ENCODE results near the gene FADS3.

FADS3 gene

DNA sequence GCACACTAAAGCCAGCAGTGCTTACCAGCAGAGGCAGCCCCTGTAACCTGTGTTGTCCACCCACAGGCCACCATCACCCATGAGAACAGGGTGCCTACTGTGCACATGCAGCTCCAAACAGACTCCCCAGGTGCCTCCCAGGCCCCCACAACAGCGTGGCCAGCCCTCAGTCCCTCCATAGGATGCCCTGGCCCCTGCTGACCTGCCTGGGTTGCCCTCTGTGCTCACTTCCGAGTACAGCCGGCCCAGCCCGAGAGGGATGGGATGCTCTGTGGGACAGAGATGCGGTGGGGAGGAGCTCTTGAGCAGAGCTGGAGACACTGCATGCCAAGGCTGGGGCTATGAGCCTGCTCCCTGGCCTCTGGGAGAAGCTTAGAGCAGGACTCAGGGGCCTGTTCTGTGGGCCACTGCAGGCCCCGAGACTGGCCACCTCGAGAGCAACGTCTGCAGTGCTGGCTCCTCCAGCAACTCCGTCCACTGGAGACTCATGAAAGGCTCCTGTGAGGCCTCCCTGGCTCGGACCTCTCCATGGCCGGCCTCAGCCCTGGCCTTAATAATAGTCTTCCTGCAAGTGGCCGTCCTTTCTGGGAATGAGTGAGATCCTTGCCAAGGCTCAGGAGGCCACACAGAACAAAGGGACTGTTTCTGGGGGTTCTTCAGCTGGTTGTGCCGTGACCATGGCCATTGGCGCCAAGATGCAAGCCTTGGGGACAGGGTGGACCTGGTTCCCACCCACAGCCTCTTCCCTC is 36.2 kb downstream of the FADS3 start:
- DNase-seq, result no peak

DNA sequence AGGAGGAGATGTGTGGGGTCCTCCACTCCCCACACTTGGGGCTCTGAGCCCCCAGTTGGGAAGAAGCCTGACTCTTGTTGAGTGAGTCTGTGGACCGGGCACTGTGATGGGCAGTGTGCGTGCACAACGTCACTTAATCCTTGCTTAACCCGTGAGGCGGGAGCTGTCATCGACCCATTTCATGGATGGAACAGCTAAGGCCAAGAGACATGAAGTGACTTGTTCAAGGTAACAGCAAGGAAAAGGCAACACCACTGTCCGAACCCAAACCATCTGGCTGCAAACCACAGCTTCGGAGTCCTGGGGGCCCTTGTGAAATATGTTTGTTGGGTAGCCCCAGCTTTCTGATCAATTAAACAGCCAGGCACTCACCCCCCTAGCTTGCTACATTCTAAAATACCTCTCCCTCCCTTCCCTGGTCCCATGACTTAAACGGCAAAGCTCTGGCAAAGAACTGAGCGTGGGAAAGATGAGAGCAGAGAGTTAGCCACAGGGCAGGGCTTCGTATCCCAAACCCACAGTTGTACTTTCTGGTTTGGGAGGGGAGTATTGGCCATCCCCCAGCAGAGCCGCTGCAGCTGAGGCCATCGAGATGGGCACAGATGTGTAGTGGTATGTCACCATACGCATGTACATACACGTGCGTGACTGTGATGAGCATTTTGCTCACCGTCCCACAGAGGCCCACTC is 37.0 kb downstream of the FADS3 start:
- no peak for DNase-seq

DNA sequence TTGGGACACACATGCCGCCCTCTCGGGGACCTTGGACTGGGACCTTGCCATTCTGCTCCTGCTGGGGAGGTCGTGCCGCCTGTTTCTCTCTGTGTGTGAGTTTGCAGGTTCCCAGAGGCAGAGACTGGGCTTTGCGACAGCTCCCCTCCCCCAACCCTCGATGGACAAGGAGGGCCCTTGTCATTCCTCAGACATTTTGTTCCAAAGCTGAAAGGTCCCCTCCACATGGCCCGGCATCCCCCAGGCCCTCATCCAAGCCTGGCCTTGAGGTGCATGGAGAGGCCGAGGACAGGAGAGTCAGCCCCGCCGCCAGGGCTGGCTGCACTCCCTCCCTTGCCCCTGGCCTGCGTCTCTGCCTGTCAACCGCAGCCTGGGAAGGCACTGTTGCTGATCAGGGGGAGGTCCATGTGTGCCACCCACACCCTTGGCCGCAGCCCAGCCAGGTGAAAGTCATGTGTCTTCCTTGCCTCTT is 37.6 kb downstream of the FADS3 start:
- no peak for DNase-seq

DNA sequence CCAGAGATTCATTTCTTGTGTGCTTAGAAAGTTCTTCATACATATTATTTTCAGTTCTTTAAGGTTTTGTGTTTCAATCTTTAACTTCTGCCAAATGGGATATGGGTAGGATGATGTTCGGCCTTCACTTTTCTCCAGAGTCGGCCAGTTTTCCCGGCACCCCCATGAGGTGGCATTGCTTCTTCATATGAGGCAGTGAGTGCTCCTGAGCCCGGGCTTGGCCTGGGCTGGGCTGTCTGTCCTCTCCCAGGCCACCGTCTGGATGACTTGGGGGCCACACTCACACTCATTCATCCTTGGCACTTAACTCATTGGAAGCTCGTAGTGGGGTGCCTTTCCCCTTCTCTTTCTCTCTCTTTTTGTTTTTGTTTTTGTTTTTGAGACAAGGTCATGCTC is 39.4 kb downstream of the FADS3 start:
- DNase-seq, result no peak

DNA sequence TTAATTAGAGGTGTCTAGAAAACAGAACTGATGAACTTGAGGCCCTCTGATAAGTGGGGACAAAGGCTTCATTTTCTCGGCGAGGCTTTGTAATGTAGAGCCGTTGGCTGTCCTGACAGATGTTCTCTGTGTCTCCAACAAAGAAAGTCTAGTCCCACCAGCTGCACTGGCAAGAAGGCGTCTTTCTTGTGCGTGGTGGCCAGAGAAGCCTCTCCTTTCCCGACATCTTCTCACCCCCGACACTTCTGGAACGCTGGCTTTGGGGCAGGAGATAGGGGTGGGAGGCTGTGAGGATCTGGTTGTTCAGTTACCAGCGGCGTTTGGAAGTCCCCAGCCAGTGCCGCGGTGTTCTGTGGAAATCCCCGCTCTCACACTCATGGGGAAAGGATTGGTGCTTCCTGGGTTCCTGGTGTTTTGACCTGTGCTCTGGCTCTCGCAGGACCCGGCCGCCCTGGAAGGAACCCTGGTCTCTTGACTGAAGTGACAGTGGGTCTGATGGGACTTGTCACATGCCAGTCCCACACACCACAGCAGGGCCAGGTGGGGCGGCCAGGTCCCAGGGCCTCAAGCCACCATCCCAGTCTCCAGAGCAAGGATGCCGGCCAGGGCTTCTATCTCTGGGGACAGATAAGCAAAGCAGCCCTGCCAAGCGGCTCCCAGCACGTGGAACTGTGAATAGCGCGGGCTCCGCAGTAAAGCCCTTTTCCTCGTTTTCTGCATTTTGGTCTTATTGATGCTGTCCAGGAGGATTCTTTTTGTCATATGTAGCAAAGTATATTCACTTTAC is 40.0 kb downstream of the FADS3 start:
- no peak for DNase-seq

GRCh38 chr11:61850687-61851086 is 40.7 kb downstream of the FADS3 start:
- no peak for DNase-seq

DNA sequence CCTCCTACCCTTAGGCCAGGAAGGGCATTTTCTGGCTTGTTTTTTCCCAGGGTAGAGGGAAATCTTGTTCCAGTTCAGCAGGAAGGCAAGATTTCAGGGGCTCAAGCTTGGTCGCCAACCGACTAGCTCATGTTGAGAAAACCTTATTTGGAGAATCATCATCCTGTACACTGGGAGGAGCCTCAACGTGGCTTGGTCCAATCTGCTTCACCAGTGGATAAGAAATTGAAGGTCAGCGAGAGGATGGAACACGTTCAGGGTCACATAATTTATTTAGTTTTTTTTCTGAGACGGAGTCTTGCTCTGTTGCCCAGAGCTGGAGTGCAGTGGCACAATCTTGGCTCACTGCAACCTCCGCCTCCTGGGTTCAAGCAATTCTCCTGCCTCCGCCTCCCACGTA is 42.7 kb downstream of the FADS3 start:
- DNase-seq, result no peak

DNA sequence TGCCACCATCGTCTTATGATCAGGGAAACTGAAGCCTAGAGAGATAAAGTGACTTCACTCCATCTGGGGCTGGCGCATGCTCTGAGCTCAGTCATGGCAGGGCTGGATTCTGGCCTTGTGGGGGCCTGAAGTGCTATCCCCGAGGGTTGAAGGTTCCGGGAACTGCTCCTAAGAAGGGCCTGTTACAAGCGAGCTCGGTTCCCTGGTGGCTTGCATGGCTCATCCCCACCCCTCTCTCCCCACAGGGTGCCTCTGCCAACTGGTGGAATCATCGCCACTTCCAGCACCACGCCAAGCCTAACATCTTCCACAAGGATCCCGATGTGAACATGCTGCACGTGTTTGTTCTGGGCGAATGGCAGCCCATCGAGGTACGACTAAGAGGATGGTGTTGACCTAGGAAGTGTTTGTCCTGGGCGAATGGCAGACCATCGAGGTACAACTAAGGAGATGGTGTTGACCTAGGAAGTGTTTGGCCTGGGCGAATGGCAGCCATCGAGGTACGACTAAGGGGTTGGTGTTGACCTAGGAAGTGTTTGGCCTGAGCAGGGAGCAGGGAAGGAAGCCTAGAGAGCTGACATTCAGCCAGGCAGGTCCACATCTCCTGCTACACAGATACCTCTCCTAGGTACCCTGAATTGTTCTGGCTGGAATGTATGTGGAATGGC is 43.3 kb downstream of the FADS3 start:
- DNase-seq, result no peak

DNA sequence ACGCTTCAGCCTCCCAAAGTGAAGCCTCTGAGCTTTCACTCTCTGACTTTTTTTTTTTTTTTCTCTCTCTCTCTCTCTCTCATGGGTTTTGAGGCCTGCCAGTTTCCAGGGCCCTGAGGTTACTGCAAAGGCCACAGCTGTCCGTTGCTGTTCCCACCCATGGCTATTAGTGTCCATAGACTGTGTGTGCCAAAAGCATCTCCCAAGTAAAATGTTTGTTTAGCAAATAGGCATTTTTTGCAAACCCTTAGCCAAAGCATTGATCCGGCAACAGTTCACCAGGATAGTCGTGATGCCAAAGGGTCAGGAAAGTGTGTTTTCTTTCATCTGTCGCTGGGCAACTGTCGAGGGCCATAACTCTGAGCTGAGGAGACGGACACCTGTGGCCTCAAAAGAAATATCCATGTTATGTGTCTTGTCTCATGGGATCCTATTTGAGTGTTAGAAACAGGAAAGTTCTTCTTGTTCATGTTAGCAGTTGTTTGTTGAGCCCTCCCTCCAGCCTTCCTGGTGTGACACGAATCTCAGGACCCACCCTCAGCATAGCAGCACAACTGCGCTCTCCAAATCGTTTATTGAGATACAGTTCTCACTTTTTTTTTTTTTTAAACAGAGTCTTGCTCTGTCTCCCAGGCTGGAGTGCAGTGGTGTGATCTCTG is 44.9 kb downstream of the FADS3 start:
- no peak for DNase-seq

DNA sequence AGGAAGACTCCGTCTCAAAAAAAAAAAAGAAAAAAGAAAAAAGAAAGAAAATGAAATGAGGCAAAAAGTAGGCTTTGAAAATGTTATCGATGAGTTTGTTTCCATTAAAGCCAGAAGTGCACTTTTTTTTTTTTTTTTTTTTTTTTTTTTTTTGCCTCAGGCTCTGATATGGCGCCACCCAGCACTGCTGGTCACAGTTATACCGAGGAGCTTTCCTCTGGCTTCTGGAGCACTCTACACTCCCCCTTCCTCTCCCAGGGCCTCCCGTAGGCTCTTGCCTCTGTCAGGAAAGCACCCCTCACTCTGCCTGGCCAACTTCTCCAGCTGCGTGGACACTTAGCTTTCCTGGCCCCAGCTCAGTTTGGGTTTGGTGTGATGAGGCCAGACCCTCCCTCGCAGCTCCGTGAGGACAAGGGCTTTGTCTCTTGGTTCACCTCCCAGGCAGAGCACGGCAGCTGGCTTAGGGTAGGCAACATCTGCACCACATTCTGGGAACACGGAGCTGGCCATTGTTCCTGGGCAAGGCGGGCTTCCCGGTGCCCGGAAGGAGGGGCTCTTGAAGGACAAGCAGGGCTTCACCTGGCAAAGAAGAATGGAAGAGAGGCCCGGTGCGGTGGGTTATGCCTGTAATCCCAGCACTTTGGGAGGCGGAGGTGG is 46.3 kb downstream of the FADS3 start:
- DNase-seq, result no peak

DNA sequence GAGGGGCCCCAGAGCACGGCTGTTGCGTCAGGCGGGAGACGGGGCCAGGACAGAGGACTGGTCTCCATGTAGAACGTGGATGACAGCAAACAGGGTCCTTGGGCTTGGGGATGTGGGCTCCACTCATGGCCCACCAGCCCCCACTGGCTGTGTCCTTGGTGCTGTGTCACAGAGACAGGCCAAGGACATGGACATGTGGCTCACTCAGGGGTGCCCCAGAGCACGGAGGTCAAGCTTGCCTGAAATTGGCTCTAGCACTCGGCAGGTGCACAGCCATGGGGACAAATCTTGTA is 48.9 kb downstream of the FADS3 start:
- no peak for DNase-seq

GRCh38 chr11:61841636-61842527 is 49.5 kb downstream of the FADS3 start:
- DNase-seq, result no peak

GRCh38 chr11:61840371-61840770 is 51.0 kb downstream of the FADS3 start:
- DNase-seq, result no peak

GRCh38 chr11:61839742-61840141 is 51.6 kb downstream of the FADS3 start:
- DNase-seq, result no peak

- DNase-seq, result no peak
Measured at GRCh38 chr11:61838921-61839320, 52.4 kb downstream of the FADS3 start.

- no peak for DNase-seq
Measured at GRCh38 chr11:61838501-61838900, 52.8 kb downstream of the FADS3 start.

GRCh38 chr11:61837411-61838005 is 53.8 kb downstream of the FADS3 start:
- DNase-seq, result no peak

DNA sequence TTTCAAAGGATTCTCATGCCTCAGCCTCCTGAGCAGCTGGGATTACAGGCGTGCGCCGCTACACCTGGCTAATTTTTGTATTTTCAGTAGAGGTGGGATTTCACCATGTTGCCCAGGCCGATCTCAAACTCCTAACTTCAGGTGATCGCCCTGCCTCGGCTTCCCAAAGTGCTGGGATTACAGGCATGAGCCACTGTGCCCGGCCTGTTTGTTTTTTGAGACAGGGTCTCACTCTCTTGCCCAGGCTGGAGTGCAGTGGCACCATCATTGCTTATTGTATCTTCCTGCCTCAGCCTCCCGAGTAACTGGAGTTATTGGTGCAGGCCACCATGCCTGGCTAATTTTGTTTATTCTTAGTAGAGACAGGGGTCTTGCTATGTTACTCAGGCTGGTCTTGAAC is 55.2 kb downstream of the FADS3 start:
- no peak for DNase-seq

- no peak for DNase-seq
Measured at GRCh38 chr11:61834278-61835048, 56.9 kb downstream of the FADS3 start.

DNA sequence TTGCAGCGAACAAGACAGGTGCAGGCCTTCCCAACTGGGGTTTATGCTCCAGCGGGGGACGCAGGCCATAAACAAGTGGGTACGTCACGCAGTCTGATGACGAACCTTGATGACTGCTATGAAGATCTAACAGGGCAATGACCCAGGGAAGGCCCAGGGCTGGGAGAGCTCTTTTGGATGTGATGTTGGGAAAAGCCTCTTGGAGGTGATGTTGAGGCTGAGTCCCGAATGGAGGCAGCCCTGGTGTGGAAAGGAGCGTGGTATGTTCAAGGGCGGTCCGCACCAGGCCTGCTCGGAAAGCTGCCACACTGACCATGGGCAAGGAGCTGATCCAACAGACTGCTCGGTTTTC is 57.4 kb downstream of the FADS3 start:
- no peak for DNase-seq

Measured in DMS 273 treated with DMSO at 0.1 percent for 48 hours (cell line).